ENCODE results near the gene UBQLN3. TPM values are rescaled to one million over a fixed set of nuclear protein-coding genes. Genes with fewer than 3 reads are reported as not detected.

UBQLN3 gene
- total RNA-seq, 4 donors from 2014 or later: 0.64 to 0.75 TPM; not detected in 2

GRCh38 chr11:5486003-5486402 lies 23.8 kb downstream of the UBQLN3 start:
- no peak for TF ChIP-seq EP300 (IDR thresholded peaks at IDR 0.05; ENCODE audit: low read depth)
- no peak for TF ChIP-seq POLR2A (IDR thresholded peaks at IDR 0.05)
- H3K4me1 ChIP-seq: no peaks in the 10 kb centered on the region
- H3K27ac ChIP-seq: no peak overlapping the region
- no peak for DNase-seq
- no peaks in the 10 kb centered on the region for H3K9me3 ChIP-seq
- H3K4me3 ChIP-seq: no peak overlapping the region
- in situ Hi-C loops (cut with MboI; ENCODE audit: low pct_ligation_motif_present in 1 of 4, low pct_unique_long_range_greater_than_20kb in 1 of 4, low sequenced_read_pairs in 3 of 4) (no loop called here), intact Hi-C loops (cut with DNase I; ENCODE audit: low total_unique reads) (loop anchor here (5.0 kb wide), 1 partner anchor 321 kb away; the partner anchor contains the start of gene OR52N2)
- H3K27me3 ChIP-seq: no peaks in the 10 kb centered on the region
- H3K36me3 ChIP-seq: no peaks in the 10 kb centered on the region
- WGBS, 2 donors (ENCODE audit: low coverage in 1 of 2): 80 to 90% methylated on average over 3 of the region's 3 CpGs

- H3K27ac ChIP-seq: no peak overlapping the region
- no peaks in the 10 kb centered on the region for H3K27me3 ChIP-seq
- H3K4me1 ChIP-seq: no peaks in the 10 kb centered on the region
- H3K4me3 ChIP-seq: no peak overlapping the region
- TF ChIP-seq, protein P1, sequence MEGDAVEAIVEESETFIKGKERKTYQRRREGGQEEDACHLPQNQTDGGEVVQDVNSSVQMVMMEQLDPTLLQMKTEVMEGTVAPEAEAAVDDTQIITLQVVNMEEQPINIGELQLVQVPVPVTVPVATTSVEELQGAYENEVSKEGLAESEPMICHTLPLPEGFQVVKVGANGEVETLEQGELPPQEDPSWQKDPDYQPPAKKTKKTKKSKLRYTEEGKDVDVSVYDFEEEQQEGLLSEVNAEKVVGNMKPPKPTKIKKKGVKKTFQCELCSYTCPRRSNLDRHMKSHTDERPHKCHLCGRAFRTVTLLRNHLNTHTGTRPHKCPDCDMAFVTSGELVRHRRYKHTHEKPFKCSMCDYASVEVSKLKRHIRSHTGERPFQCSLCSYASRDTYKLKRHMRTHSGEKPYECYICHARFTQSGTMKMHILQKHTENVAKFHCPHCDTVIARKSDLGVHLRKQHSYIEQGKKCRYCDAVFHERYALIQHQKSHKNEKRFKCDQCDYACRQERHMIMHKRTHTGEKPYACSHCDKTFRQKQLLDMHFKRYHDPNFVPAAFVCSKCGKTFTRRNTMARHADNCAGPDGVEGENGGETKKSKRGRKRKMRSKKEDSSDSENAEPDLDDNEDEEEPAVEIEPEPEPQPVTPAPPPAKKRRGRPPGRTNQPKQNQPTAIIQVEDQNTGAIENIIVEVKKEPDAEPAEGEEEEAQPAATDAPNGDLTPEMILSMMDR (IDR thresholded peaks at IDR 0.05): peak; percentile 61 to 74 (median 64)
- no peak for TF ChIP-seq EP300 (IDR thresholded peaks at IDR 0.05; ENCODE audit: low read depth)
- no peak for TF ChIP-seq POLR2AphosphoS5 (IDR thresholded peaks at IDR 0.05)
- no peak for TF ChIP-seq POLR2A (IDR thresholded peaks at IDR 0.05)
- intact Hi-C loops (cut with DNase I; ENCODE audit: low total_unique reads): no loop called here
- in situ Hi-C loops (cut with MboI; ENCODE audit: low pct_ligation_motif_present in 1 of 4, low pct_unique_long_range_greater_than_20kb in 1 of 4, low sequenced_read_pairs in 3 of 4): loop anchor here in 1 of 4 donors (10.0 kb wide), 1 partner anchor 328 kb away; the partner anchor contains the start of gene OR52N2
- peak; percentile 25 for DNase-seq
- 35 to 71% methylated on average over 1 to 2 of the region's 2 CpGs for WGBS, 2 donors (ENCODE audit: low coverage in 1 of 2)
- H3K36me3 ChIP-seq: no peaks in the 10 kb centered on the region
- no peaks in the 10 kb centered on the region for H3K9me3 ChIP-seq
Observed at GRCh38 chr11:5476186-5476819, 33.5 kb downstream of the UBQLN3 start.

DNA sequence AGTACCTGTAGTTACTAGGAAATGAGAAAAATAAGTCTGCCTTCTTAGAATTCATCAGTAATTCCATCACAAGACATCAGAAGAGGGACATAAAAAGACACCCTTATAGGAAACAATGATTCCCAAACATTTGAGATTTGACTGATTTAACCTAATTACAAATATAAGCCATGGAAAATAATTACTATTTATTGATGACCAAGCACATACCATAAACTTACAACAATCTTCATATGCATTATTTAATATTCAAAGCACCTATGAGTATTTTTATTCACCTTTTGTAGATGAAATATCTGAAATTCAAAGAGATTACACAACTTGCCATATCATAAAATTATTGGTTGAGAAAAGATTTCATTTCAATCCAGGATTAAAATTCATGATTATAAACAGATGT lies 35.8 kb downstream of the UBQLN3 start:
- in situ Hi-C loops (cut with MboI; ENCODE audit: low pct_ligation_motif_present in 1 of 4, low pct_unique_long_range_greater_than_20kb in 1 of 4, low sequenced_read_pairs in 3 of 4) (loop anchor here in 2 of 4 donors (10.0 to 25.0 kb wide), 2 partner anchors 331 to 338 kb away; partner anchors contain the start of gene OR52N2 (in 2 of the 2)), intact Hi-C loops (cut with DNase I; ENCODE audit: low total_unique reads) (no loop called here)
- Histone ChIP-seq H3K36me3 (no peaks in the 10 kb centered on the region), H3K27ac (no peak overlapping the region), H3K9me3 (no peaks in the 10 kb centered on the region), H3K4me1 (no peaks in the 10 kb centered on the region), H3K27me3 (no peaks in the 10 kb centered on the region), H3K4me3 (no peak overlapping the region)
- no peak for DNase-seq
- no peak for TF ChIP-seq POLR2A (IDR thresholded peaks at IDR 0.05)

DNA sequence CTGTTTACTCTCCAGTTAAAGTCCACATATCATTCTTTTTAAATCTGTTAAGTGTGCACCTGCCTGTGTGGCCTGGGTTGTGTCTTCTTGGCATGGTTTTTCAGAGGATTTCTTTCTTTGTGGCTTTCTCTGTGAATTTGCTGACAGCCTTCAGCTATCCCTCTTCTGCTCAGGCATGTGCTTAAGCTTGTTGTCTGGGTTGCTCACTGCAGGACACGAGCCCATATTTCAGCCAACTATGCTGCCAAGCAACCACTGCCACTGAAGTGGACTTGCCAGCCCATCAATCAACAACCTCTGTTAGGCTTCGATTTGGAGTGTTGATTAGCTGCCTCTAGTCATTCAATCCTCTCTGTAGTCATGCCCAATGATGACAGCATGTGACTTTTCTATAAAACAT lies 42.2 kb downstream of the UBQLN3 start:
- no peak overlapping the region for H3K4me3 ChIP-seq
- WGBS, 2 donors (ENCODE audit: low coverage in 1 of 2): 43 to 65% methylated on average over 1 to 2 of the region's 2 CpGs
- DNase-seq: no peak

More for the DNA sequence above, 42.2 kb downstream of the UBQLN3 start:
- Histone ChIP-seq H3K4me1 (no peaks in the 10 kb centered on the region), H3K27me3 (no peaks in the 10 kb centered on the region), H3K27ac (no peak overlapping the region), H3K9me3 (no peaks in the 10 kb centered on the region), H3K36me3 (no peaks in the 10 kb centered on the region)
- intact Hi-C loops (cut with DNase I; ENCODE audit: low total_unique reads): no loop called here
- in situ Hi-C loops (cut with MboI; ENCODE audit: low pct_ligation_motif_present in 1 of 4, low pct_unique_long_range_greater_than_20kb in 1 of 4, low sequenced_read_pairs in 3 of 4): loop anchor here in 1 of 4 donors (25.0 kb wide), 1 partner anchor 345 kb away; the partner anchor contains the start of gene OR52N2
- TF ChIP-seq, protein P1 (IDR thresholded peaks at IDR 0.05): no peak
- TF ChIP-seq POLR2A (IDR thresholded peaks at IDR 0.05) (no peak), EP300 (IDR thresholded peaks at IDR 0.05; ENCODE audit: low read depth) (no peak), POLR2AphosphoS5 (IDR thresholded peaks at IDR 0.05) (no peak)
